Transverse colon (tissue), 4 donors: Measurements from ENCODE around the gene IFI27L1.

Experiments
- EP300 ChIP-seq: sonication (generic); formaldehyde crosslinking; IDR thresholded peaks from one replicate; pipeline ENCODE4 v1.6.1; 2017; ENCODE audit warnings: antibody characterized with exemption, low read depth
- POLR2A ChIP-seq: fragments of 450-650 bp; IDR thresholded peaks from one replicate; pipeline ENCODE4 v1.6.1; 2016; ENCODE audit warnings: antibody characterized with exemption, mild to moderate bottlenecking, moderate library complexity
- POLR2AphosphoS5 ChIP-seq, 3 donors: sonication (generic); formaldehyde crosslinking; IDR thresholded peaks; one replicate each; pipeline ENCODE4 v1.6.1; 2016; ENCODE audit warnings: antibody characterized with exemption in 3 of 3
- TF ChIP-seq, protein P1 (sequence below), 5 experiments: fragments of 200-600 bp in 3 of 5; fragments of 450-650 bp in 2 of 5; sonication (generic) in 3 of 5; IDR thresholded peaks; 1 replicate in 2 of 5; 2 replicates in 3 of 5; pipeline ENCODE4 v1.5.1; 2016 to 2017; ENCODE audit warnings: antibody characterized with exemption in 5 of 5, inconsistent platforms in 3 of 5, mild to moderate bottlenecking in 2 of 5, moderate library complexity in 1 of 5

DNA sequence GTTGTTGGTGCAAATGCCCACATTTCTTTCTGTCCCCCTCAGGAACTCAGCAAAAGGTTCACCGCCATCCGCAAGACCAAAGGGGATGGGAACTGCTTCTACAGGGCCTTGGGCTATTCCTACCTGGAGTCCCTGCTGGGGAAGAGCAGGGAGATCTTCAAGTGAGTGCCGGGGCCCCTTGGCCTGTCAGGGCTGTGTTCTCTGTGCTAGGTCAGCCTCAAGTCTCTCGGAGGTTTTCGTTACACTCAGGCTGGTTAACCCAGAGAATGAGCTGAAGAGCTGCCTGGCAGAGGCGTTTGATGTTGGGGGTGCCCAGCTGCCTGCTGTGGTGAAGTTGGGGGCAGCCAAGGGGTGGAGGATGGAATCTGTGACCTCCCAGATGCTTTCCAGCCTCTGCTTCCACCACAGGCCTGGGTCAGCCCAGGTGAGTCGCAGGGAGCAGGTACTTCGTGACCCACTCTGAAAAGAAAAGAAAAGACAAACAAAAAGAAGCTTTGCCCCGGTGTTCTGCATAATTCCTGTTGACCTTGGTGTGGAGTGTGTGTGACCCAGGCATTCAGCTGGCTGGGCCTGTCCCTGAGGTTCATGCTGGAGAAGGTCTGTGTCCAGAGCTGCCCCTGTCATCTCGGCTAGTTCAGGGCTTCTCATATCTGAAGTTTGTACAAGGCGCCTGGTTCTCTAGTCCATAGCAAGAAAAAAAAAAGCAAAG is 42.0 kb upstream of the IFI27L1 start:
- TF ChIP-seq, protein P1, sequence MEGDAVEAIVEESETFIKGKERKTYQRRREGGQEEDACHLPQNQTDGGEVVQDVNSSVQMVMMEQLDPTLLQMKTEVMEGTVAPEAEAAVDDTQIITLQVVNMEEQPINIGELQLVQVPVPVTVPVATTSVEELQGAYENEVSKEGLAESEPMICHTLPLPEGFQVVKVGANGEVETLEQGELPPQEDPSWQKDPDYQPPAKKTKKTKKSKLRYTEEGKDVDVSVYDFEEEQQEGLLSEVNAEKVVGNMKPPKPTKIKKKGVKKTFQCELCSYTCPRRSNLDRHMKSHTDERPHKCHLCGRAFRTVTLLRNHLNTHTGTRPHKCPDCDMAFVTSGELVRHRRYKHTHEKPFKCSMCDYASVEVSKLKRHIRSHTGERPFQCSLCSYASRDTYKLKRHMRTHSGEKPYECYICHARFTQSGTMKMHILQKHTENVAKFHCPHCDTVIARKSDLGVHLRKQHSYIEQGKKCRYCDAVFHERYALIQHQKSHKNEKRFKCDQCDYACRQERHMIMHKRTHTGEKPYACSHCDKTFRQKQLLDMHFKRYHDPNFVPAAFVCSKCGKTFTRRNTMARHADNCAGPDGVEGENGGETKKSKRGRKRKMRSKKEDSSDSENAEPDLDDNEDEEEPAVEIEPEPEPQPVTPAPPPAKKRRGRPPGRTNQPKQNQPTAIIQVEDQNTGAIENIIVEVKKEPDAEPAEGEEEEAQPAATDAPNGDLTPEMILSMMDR (IDR thresholded peaks at IDR 0.05) = no peak
- TF ChIP-seq EP300 = no peak
- TF ChIP-seq POLR2A = no peak
- TF ChIP-seq POLR2AphosphoS5 (IDR thresholded peaks at IDR 0.05) = no peak
